NCI-H146 treated with DMSO at 0.1 percent for 48 hours (cell line): ENCODE data around the gene MBP.
"Not testable (repeated sequence)": the region's sequence is repeated elsewhere in the genome, so short reads cannot be mapped to it uniquely, and the experiment has no call there.

Source experiments
- DNase-seq: peaks from one replicate; lab custom pipeline; 2025; ENCODE audit not compliant: unreplicated experiment; lab: John Stamatoyannopoulos, UW

The MBP gene

DNA sequence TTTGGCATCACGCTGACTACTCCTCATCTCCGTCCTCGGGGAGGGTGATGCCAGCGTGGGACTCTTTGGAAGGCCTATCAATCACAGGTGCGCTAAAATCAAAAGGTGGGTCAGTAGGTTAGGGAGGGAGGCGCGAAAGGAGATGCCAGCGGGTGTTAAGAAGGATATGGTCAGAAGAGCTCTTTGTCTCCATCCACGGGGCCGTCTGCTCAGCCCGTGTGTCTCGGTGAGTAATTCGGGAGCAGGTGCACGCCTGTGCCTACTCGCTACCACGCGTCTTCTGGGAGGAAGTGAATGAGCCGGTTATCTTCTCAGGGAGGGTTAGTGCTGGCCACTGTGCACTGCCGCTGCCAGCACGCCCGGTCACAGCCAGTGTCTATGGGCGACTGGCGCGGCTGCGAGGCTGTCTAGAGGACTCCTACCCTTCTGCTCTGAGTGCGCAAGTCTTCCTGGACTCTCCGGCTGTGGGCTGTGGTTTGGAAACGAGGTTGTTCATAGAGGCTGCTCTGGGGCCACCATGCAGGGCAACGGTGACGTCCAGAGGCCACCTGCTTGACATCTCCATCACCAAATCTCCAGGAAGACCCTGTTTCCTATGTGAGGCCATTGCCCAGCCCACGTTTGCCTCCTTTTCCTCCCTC lies 153.4 kb downstream of the MBP start:
- no peak for DNase-seq

DNA sequence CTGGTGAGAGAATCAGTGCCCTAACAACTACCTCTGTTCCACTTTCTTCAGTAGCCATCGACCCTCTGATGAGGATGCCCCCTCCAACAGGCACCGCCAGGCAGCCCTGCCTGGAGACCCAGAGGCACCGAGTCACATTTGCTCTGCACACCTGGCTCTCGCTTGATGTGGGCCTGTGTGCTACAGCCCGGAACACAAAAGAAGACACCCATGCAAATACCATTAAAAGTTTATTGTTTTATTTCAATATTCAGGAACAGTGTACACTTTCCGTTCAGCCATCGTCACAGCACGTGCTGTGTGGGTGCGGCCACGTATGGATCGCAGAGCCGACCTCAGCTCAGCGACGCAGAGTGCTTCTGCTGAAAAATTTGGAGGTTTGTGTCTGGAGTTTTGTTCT lies 154.0 kb downstream of the MBP start:
- DNase-seq, result no peak

DNA sequence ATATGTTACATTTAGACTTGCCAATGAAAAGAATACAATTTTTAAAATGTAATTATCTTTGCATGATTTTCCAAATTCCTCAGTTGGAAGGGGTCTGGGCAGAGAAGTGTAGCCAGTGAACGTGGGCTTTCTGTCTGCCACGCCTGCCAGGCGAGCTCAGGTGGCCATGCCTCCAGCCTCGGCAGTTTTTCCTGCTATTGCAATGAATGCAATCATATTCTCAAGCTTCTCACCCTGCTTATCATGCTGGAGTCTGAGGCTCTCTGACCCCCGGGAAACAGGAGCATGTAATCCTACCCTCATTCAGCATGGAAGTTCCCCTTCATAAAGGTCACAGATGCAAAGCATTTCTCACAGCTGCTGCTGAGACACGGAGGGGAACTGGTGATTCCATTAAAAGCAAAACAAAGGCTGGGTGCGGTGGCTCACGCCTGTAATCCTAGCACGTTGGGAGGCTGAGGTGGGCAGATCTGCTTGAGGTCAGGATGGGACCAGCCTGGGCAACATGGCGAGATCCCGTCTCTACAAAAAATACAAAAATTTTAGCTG lies 154.8 kb downstream of the MBP start:
- no peak for DNase-seq

DNA sequence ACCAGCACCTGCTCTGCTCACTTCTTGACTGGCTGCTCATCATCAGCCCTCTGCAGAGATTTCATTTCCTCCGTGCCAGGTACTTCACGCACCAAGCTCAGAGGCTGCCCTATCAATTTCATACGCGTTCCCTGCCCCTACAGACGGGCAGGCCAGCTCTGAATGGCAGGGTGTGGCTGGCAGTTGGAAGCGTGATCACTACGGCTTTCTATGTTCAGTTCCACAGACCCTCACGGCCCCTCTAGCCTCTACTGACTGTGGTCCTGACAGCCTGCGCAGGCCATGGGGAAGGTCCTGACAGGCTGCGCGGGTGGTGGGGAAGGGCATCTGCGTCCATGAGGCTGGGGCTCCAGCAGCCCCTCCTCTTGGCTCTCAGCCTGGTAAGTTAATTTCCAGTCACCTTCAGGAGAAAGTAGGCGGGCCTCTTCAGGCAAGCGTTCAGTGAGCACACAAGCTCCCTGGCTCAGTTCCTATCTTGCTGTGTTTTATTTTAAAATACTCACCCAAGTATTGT lies 155.4 kb downstream of the MBP start:
- no peak for DNase-seq

DNA sequence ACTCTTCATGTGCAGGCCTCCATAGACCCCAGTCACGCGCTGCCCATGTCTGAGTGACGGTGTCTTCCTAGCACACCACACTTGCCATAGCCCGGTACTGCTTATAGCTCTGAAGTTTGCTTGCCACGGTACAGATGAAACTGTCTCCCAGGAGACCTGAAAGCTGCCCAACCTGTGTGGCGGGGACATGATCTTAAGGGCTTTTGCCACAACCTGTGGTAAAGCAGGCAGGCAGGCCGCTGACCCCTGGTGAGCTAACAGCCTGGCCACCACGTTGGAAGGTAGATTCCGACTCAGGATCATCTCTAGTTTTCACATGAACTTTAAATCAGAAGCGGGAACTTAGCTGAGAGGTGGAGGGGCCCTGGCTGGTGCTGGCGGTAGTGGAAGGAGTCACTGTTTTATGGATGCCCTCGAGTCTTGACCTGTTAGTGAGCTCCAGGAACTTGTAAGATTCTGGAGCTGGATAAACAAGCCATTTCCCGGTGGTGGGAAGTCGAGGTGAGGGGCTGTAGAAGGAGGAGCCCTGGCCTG lies 156.9 kb downstream of the MBP start:
- no peak for DNase-seq

DNA sequence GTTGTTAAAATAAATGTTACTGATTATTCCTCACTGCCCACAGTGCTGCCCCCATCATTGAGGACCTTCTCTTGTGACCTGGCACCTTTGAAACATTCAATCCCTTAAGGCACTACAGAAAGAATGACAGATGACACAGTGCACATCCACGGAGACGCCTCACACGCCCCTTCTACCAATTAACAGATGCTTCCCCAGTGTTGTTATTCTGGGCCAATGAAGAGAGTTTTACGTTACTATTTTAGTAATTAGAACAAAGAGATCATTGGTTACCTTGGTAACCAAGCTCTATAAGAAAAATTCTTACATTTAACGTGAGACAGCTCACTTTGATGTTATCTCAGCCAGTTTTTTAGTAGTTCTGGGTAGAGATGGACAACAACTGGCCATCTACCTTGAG lies 158.2 kb downstream of the MBP start:
- DNase-seq, result no peak

DNA sequence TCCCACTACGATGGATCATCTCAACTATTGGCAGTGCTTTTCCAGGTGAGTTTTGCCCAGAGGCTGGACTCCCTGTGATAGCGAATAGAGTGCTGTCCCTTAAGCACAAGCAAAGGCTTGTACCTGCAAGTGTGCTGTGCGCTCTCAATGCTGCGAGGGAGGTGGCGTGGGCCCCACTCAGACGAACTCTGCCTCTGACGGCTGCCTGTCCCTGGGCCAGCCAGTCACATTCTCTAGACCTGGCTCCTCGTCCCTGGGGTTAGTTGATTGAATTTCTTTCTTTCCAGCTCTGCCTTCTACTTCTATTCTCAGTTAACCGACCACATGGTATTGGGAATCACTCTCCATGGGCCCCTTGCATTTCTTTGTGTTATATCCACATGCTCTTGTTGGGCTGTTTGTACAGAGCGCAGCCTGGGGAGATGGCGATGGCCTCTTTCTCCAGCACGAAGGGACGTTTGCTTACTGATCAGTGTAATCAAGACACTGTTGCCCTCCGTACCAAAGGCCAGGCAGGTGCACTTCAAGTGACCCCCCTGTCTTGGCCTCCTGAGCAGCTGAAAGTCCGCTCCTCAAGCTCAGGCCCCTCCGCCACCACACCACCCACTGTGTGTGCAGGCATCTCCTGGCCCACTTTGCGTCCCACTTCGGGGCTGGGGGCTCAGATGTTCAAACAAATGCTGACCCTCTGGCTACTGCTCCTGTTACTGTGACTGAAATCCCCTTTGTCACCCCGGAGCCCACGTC lies 158.9 kb downstream of the MBP start:
- peak; percentile 19 for DNase-seq

DNA sequence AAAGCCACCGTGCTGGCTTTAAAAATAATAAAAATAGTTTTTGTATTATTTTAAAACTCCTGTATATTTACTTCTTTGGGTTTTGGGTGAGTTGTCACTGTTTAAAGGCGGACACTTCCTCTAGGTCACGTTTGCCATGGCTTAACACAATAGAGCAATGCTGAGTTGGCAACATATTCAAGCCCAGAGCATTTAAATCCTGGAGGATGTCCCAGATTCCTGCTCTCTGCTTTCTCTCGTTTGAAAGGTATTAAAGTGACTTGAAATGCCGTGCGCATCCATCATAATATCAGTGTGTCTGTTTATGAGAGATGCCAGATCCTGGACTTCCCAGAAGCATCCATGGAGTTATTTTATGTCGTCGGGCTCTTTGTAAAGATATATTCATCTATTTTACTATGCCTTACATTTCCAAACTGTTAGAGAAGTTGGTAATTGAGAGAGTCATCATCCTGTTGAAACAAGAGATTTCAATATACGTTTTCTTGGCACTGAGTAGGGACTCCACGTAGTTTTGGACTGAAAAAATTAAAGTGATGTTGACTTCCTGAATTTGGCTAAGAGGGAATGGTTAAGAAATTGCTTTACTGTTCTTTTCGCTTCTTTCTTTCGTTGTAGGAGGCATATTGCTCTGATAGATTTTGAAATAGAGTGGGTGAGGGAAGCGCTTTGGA lies 159.6 kb downstream of the MBP start:
- no peak for DNase-seq

DNA sequence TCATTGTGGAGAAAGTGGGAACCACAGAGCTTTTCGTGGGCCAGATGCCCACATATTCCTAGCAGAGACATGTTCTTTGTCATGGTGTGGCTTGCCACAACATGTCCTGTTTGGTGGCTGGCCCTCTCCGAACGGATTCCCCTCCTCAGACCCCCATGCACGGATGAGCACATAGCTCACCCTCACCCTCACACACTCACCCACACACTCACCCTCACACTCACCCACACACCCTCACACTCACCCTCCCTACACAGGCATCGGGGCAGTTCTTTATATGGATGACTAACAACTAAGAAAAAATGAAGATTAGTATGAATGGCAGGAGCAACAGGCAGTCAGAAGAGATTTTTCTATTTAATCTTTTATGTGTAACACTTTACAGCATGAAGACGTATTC lies 160.3 kb downstream of the MBP start:
- no peak for DNase-seq

DNA sequence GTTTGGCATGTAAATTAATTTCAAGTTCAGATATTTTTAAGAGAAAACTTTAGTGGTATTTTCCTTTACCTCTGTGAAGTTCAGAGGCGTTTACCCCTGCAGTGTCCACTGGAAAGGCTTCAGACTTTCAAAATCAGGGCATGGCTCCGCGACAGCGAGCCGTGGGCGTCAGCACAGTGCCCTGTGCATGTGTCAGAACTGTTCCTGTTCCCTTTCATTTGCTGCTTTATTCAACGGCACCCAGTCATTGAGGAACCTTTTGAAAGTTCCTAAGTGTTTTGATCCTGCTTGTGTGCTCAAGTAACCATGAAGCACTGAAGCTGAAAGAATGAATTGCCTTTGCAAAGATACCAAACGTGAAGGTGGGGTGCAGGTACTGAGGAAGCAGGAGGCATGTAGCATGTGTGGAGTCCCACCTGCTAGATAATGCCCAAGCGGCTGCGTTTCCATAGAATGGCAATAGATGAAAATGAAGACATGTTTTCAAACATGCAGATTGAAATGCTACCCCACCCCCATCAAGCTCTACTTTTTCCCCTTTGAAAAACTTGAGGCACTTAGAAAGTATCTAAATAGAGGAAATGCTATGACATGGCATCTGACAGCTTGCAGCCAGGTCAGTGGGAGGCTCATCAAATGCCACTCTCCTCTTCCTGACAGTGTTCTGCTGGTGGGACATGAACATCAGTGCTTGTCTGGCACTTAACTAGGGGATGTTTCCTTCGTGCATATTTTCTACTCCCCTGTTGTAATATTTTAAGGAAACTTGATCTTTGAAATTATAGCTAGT lies 161.6 kb downstream of the MBP start:
- no peak for DNase-seq

DNA sequence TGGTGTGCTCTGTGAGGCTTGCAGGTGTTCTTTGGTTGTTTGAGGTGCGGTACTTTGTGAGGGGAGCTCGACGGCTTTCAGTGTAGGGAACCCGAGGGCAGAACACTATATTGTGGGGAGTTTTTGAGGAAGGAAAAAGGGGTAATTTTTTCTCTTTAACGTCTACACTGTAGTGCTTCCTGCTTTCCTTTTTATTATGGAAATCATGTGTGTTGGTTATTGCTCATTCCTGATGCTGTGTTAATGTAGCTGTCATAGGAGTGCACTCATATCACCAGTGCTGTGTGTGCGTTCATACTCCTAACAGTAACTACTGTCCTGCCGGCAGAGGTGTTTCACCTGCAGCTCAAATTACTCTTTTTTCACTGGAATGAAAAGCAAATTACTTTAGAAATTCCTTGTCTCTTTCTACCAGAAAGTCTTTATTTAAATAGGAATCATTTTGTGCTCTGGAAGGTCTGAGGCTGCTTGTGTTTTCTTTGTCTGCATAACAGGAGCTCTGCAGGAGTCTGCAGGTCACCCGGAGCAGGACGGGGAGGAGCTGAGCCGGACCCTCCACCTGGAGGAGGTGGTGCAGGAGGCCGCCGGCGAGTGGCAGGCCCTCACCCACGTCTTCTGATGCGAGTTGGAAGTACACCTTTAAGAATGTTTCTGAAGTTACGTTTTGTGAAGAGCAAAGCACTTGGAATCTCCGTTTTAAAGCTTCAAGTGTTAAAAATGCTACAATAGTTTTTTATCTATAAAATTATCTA lies 164.7 kb downstream of the MBP start:
- DNase-seq, result no peak

DNA sequence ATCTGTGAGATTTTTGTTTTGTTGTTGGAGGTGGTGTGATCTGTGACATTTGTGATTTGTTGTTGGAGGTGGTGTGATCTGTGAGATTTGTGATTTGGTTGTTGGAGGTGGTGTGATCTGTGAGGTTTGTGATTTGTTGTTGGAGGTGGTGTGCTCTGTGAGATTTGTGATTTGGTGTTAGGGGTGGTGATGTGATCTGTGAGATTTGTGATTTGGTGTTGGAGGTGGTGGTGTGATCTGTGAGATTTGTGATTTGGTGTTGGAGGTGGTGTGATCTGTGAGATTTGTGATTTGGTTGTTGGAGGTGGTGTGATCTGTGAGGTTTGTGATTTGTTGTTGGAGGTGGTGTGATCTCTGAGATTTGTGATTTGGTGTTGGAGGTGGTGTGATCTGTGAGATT lies 165.3 kb downstream of the MBP start:
- not testable (repeated sequence) for DNase-seq

DNA sequence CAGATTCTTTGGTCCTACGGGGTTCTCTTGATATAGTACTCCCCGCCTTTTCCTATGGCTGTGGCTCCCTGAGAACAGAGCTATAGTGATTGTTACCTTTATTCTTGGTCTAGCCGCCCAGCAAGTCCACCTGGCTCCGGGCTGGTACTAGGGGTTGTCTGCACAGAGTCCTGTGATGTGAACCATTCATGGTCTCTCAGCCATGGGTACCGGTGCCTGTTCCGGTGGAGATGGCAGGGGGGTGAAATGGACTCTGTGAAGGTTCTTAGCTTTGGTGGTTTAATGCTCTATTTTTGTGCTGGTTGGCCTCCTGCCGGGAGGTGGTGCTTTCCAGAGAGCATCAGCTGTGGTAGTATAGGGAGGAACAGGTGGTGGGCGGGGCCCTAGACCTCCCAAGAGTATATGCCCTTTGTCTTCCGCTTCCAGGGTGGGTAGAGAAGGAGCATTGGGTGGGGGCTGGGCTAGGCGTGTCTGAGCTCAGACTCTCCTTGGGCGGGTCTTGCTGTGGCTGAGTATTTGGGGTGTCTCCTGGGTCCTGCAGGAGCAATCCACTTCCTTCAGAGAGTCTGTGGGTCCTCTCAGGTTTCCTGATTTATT lies 166.9 kb downstream of the MBP start:
- DNase-seq, result not testable (repeated sequence)

DNA sequence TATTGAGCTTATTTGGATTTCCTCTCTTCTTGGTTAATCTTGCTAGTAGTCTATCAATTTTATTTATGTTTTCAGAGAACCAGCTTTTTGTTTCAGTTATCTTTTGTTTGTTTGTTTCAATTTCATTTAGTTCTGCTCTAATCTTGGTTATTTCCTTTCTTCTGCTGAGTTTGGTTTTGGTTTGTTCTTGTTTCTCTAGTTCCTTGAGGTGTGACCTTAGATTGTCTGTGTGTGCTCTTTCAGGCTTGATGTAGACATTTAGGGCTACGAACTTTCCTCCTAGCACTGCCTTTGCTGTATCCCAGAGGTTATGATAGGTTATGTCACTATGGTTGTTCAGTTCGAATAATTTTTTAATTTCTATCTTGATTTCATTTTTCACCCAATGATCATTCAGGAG lies 168.6 kb downstream of the MBP start:
- no peak for DNase-seq

DNA sequence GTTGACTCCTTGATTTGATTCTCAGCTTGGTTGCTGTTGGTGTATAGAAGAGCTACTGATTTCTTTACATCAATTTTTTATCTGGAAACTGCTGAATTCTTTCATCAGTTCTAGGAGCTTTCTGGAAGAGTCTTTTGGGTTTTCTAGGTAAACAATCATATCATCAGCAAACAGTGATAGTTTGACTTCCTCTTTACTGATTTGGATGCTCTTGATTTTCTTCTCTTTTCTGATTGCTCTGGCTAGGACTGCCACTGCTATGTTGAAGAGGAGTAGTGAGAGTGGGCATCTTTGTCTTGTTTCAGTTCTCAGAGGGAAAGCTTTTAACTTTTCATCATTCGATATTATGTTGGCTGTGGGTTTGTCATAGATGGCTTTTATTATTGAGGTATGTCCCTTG lies 169.7 kb downstream of the MBP start:
- DNase-seq, result no peak

DNA sequence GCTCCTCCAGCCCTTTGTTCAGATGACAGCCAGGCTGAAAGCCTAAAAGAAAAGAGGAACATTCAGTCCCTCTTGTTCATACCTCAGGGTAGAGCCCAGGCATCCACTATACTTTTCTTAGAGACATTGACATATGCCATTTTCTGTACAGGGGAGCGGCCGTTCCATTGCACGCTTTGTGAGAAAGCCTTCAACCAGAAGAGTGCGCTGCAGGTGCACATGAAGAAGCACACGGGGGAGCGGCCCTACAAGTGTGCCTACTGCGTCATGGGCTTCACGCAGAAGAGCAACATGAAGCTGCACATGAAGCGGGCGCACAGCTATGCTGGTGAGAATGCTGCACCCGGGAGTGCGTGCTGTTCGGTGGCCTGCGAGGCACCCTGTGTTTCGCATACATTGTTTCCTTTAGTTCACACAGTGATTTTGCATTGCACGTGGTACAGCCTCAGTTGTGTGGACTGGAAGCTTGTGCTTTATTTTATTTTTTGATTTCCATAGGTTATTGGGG lies 172.0 kb downstream of the MBP start:
- no peak for DNase-seq

DNA sequence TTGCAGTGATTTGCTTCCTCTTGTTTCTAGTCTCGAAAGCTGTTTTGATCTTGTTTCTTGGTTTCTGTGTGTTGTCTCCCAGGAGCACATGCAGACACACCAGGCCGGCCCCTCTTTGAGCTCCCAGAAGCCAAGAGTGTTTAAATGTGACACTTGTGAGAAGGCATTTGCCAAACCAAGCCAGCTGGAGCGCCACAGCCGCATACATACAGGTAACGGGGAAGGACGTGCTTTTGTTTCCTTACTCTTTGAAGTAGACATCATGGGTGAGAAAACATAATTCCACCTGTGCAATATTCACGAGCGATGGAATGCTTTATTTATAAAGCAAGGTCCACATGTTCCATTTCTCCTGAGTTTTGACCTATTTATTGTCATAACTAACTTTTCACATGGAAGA lies 173.0 kb downstream of the MBP start:
- DNase-seq, result no peak

DNA sequence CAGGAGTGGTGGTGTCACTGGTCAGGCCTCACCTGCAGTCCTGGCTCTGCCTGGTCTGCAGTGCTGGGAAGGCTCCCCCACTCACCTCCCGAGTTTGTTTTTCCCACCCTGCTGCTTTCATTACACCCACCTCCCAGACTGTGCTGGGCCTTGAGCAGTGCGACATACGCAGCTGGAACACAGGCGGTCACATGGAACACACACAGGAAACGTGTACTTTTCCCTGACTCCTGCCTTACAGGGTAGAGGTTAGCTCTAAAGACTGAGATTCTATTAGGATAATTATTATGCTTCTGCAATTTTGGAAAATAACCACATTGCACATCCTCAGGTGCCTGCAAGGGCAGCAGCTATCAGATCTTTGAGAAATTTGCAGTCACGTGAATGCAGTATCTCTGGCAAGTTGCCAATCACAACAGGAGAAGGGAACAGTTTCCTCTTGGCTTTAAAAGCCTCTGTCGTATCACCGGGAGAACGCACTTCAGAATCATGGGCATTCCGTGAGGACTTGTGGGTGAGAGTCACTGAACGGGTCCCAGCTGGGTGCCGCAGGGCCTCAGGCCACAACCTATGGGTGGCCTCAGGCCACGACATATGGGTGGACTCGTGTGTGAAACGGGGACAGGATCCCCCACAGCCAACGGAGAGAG lies 173.8 kb downstream of the MBP start:
- peak; percentile 35 for DNase-seq
